HepG2 (cell line): Measurements from ENCODE around the gene P2RX1. TPM values are rescaled to one million over a fixed set of nuclear protein-coding genes. Genes with fewer than 3 reads are reported as not detected.

ENCODE experiments used
- ATAC-seq: fragments of 200-7000 bp; cut with Tn5 transposase; 3 replicates; pipeline ENCODE4 v1.9.1; 2020; ENCODE audit warnings: mild to moderate bottlenecking, moderate library complexity
- BruUV-seq: library from RNA; stranded (reverse); fragments of 400-500 nt; replicated peaks from 2 replicates; lab custom pipeline; 2021; lab: Mats Ljungman, UMichigan
- CTCF ChIA-PET: fragments of 300-600 bp; formaldehyde crosslinking; extraction: SDS; loops from one replicate; lab custom pipeline; 2021; ENCODE audit warnings: low total read pairs, inconsistent platforms, low intra/inter-chr PET ratio; lab: Yijun Ruan, JAX
- POLR2A ChIA-PET: fragments of 350-600 bp; sonication (Branson Sonifier 250); formaldehyde crosslinking; loops from one replicate; lab custom pipeline; 2020; ENCODE audit warnings: antibody characterized with exemption, inconsistent platforms; lab: Yijun Ruan, JAX
- DNase-seq: peaks from one replicate; pipeline ENCODE4 v3.0.0-alpha.2; 2015; ENCODE audit warnings: low spot score
- FAIRE-seq: peaks from 3 replicates; lab custom pipeline; 2011; peaks lifted over from hg19 to GRCh38; lab: Jason Lieb, UNC
- H2AFZ ChIP-seq: one replicate; pipeline ENCODE4 v1.6.1; 2011; ENCODE audit warnings: low read length, inconsistent platforms
- H3K27ac ChIP-seq: fragments of 300-600 bp; 3 replicates; pipeline ENCODE4 v1.8.0; 2011; ENCODE audit warnings: mixed run types, mild to moderate bottlenecking, mixed read lengths, low read length, inconsistent platforms; ENCODE audit not compliant: insufficient read depth; ENCODE audit errors: extremely low read length
- H3K27me3 ChIP-seq, 2 experiments: fragments of 200-600 bp in 1 of 2; 2 replicates in 1 of 2; 3 replicates in 1 of 2; pipeline versions ENCODE4 v1.6.0 to v1.8.0; 2011; ENCODE audit warnings: low read length in 2 of 2, mild to moderate bottlenecking in 2 of 2, moderate library complexity in 2 of 2, inconsistent platforms in 1 of 2; ENCODE audit not compliant: insufficient read depth in 2 of 2, control insufficient read depth in 1 of 2
- H3K36me3 ChIP-seq, 2 experiments: fragments of 200-600 bp in 1 of 2; replicated peaks in 1 of 2; 2 replicates in 1 of 2; 3 replicates in 1 of 2; pipeline versions ENCODE4 v1.5.1 to v1.8.0; 2011; ENCODE audit warnings: low read length in 2 of 2, inconsistent platforms in 1 of 2; ENCODE audit not compliant: insufficient read depth in 2 of 2, control insufficient read depth in 1 of 2
- H3K4me1 ChIP-seq: 2 replicates; pipeline ENCODE4 v1.5.1; 2012; ENCODE audit warnings: low read length, inconsistent platforms; ENCODE audit not compliant: insufficient read depth
- H3K4me2 ChIP-seq: 2 replicates; pipeline ENCODE4 v1.6.0; 2011; ENCODE audit warnings: low read depth, low read length, inconsistent platforms
- H3K4me3 ChIP-seq, 3 experiments: fragments of 200-600 bp in 1 of 3; sonication (generic), shearing (Covaris generic) in 1 of 3; replicated peaks in 1 of 3; 2 replicates each; pipeline ENCODE4 v1.5.1; 2011 to 2016; ENCODE audit warnings: low read length in 3 of 3, inconsistent platforms in 2 of 3, low read depth in 2 of 3, mild to moderate bottlenecking in 2 of 3, control low read depth in 1 of 3, mixed read lengths in 1 of 3; ENCODE audit not compliant: insufficient read depth in 1 of 3
- H3K79me2 ChIP-seq: one replicate; pipeline ENCODE4 v1.6.1; 2011; ENCODE audit warnings: low read length, inconsistent platforms; ENCODE audit not compliant: insufficient read depth
- H3K9ac ChIP-seq: 2 replicates; pipeline ENCODE4 v1.6.0; 2011; ENCODE audit warnings: mild to moderate bottlenecking, low read depth, low read length, inconsistent platforms; ENCODE audit not compliant: insufficient read depth
- H3K9me3 ChIP-seq: 2 replicates; pipeline ENCODE4 v1.5.1; 2012; ENCODE audit warnings: mild to moderate bottlenecking, low read length
- H4K20me1 ChIP-seq: 2 replicates; pipeline ENCODE4 v1.6.0; 2011; ENCODE audit warnings: inconsistent platforms, mild to moderate bottlenecking, low read length, moderate library complexity; ENCODE audit not compliant: insufficient read depth
- ATAD3A ChIP-seq: sonication (generic); formaldehyde crosslinking; IDR thresholded peaks from 2 replicates; pipeline ENCODE4 v1.4.0; 2020; ENCODE audit warnings: missing genetic modification reagents
- ATF7 ChIP-seq, 2 experiments: fragments of 450-650 bp in 1 of 2; sonication (generic) in 1 of 2; formaldehyde crosslinking in 1 of 2; IDR thresholded peaks; 2 replicates each; pipeline versions ENCODE4 v1.4.0 to v1.6.1; 2016 to 2020; ENCODE audit warnings: antibody characterized with exemption in 1 of 2, mild to moderate bottlenecking in 1 of 2, missing genetic modification reagents in 1 of 2
- CBX1 ChIP-seq: IDR thresholded peaks from one replicate; pipeline ENCODE4 v1.6.1; 2016; ENCODE audit warnings: antibody characterized with exemption, low read depth
- FOXK1 ChIP-seq: sonication (generic); formaldehyde crosslinking; IDR thresholded peaks from 2 replicates; pipeline ENCODE4 v1.4.0; 2020; ENCODE audit warnings: low read depth, missing genetic modification reagents, borderline replicate concordance
- FOXP1 ChIP-seq, 2 experiments: fragments of 450-650 bp in 1 of 2; IDR thresholded peaks; 2 replicates each; pipeline ENCODE4 v1.6.1; 2017 to 2018; ENCODE audit warnings: antibody characterized with exemption in 1 of 2
- HNRNPLL ChIP-seq: fragments of 200-400 bp; formaldehyde crosslinking; IDR thresholded peaks from 2 replicates; pipeline ENCODE4 v1.6.1; 2017; ENCODE audit warnings: mild to moderate bottlenecking, low read depth, low read length; ENCODE audit not compliant: poor library complexity, severe bottlenecking
- HNRNPUL1 ChIP-seq: fragments of 200-400 bp; formaldehyde crosslinking; IDR thresholded peaks from 2 replicates; pipeline ENCODE4 v1.6.1; 2017; ENCODE audit warnings: low read depth, mild to moderate bottlenecking, low read length, moderate library complexity
- MAFF ChIP-seq: IDR thresholded peaks from 2 replicates; pipeline ENCODE4 v1.6.1; 2011; ENCODE audit warnings: low read depth, low read length, improper control_type of control experiment
- MAFK ChIP-seq, 2 experiments: IDR thresholded peaks in 1 of 2; conservative IDR thresholded peaks in 1 of 2; 2 replicates each; pipeline ENCODE4 v1.6.1; 2011; ENCODE audit warnings: improper control_type of control experiment in 2 of 2, low read length in 2 of 2
- NBN ChIP-seq: fragments of 450-650 bp; conservative IDR thresholded peaks from 2 replicates; pipeline ENCODE4 v1.6.1; 2017
- POGK ChIP-seq: sonication (generic); formaldehyde crosslinking; conservative IDR thresholded peaks from 2 replicates; pipeline ENCODE4 v1.8.0; 2022; ENCODE audit warnings: mild to moderate bottlenecking, moderate library complexity, missing genetic modification reagents
- RBM22 ChIP-seq: fragments of 200-400 bp; formaldehyde crosslinking; optimal IDR thresholded peaks from 2 replicates; pipeline ENCODE3; 2017; ENCODE audit warnings: mild to moderate bottlenecking, low read length, moderate library complexity
- SRSF1 ChIP-seq: fragments of 200-400 bp; formaldehyde crosslinking; optimal IDR thresholded peaks from 2 replicates; pipeline ENCODE3; 2017; ENCODE audit warnings: mild to moderate bottlenecking, low read depth, low read length, moderate library complexity
- TCF7L2 ChIP-seq: IDR thresholded peaks from 2 replicates; pipeline ENCODE4 v1.6.1; 2011; ENCODE audit warnings: mild to moderate bottlenecking, low read depth, low read length, moderate library complexity
- ZBTB8A ChIP-seq: sonication (generic); formaldehyde crosslinking; IDR thresholded peaks from 2 replicates; pipeline ENCODE4 v1.4.0; 2020; ENCODE audit warnings: mild to moderate bottlenecking, low read depth, missing genetic modification reagents, borderline replicate concordance
- ZFP62 ChIP-seq: sonication (generic); formaldehyde crosslinking; IDR thresholded peaks from 2 replicates; pipeline ENCODE4 v1.4.0; 2020; ENCODE audit warnings: missing genetic modification reagents
- ZNF331 ChIP-seq: sonication (generic); formaldehyde crosslinking; IDR thresholded peaks from 2 replicates; pipeline ENCODE4 v1.4.0; 2020; ENCODE audit warnings: missing genetic modification reagents
- ZNF441 ChIP-seq: sonication (generic); formaldehyde crosslinking; IDR thresholded peaks from 2 replicates; pipeline ENCODE4 v1.7.0; 2021; ENCODE audit warnings: missing genetic modification reagents, borderline replicate concordance
- ZNF546 ChIP-seq: sonication (generic); formaldehyde crosslinking; conservative IDR thresholded peaks from 2 replicates; pipeline ENCODE4 v1.8.1; 2023; ENCODE audit warnings: mild to moderate bottlenecking, missing genetic modification reagents
- WGBS: methylation state at CpG from one replicate; pipeline ENCODE4 v1.1.6; 2017; ENCODE audit warnings: low lambda C conversion rate; 5-methylcytosine and 5-hydroxymethylcytosine counted together
- in situ Hi-C: cut with HindIII; loops from 2 replicates; pipeline ENCODE4 v1.10.0; 2017; ENCODE audit warnings: low pct_unique_long_range_greater_than_20kb; ENCODE audit not compliant: extremely low pct_ligation_motif_present
- intact Hi-C: fragments of 100-400 bp; cut with micrococcal nuclease; formaldehyde crosslinking; loops from one replicate; pipeline ENCODE4 v1.10.0; 2022; ENCODE audit not compliant: unreplicated experiment
- polyA plus RNA-seq, 8 experiments: library from polyadenylated mRNA; depleted of rRNA in 3 of 8; stranded (reverse) in 7 of 8; unstranded in 1 of 8; fragments of >200 nt; fragmentation: Illumina TruSeq in 4 of 8; extraction: Trizol in 4 of 8; gene quantifications; 2 replicates each; pipeline versions ENCODE4 v1.2.1 to v1.2.3, GENCODE V29; 2011 to 2016; ENCODE audit warnings: low read depth in 4 of 8, missing spikeins in 1 of 8, mixed read lengths in 1 of 8; ENCODE audit not compliant: insufficient read depth in 1 of 8
- total RNA-seq, 5 experiments: library from RNA; depleted of rRNA; stranded (reverse); fragments of >200 nt; fragmentation: Illumina TruSeq; extraction: Trizol; gene quantifications; 2 replicates each; pipeline ENCODE4 v1.2.3, GENCODE V29; 2016; ENCODE audit warnings: low read depth in 1 of 5

P2RX1 gene
- total and polyA plus RNA-seq, 2 of the 13 experiments (the other 11 are each of a cell fraction or from before 2014, with no cell fraction given), result 0.04 to 0.50 TPM

GRCh38 chr17:3865176-3865575 is 51.1 kb downstream of the P2RX1 start:
- ATAC-seq (no peak; the same call in 2 of the 3 replicates), FAIRE-seq (no peak), DNase-seq (no peak)
- H3K79me2 ChIP-seq, result no peaks in the 10 kb centered on the region
- H3K4me2 ChIP-seq, result no peak overlapping the region
- no peaks in the 10 kb centered on the region for H4K20me1 ChIP-seq
- CTCF ChIA-PET, result no interaction called here
- BruUV-seq, result no TSS peak
- H3K27me3 ChIP-seq, result no peaks in the 10 kb centered on the region
- H2AFZ ChIP-seq, result no peak overlapping the region
- peaks cover 15% of the 10 kb centered on the region for H3K4me1 ChIP-seq
- POLR2A ChIA-PET, result no interaction called here
- WGBS, result 83% methylated on average over 2 of the region's 8 CpGs
- H3K9ac ChIP-seq, result no peak overlapping the region
- no peak overlapping the region for H3K4me3 ChIP-seq
- no peak overlapping the region for H3K27ac ChIP-seq
- in situ Hi-C loops (loop anchor here (5.0 kb wide), 1 partner anchor 47 kb away; no protein-coding TSS in a partner anchor), intact Hi-C loops (no loop called here)
- TF ChIP-seq MAFF (peak; percentile 92), ATF7 (IDR thresholded peaks at IDR 0.05) (no peak), ATF7 (CRISPR knock-in tag; IDR thresholded peaks at IDR 0.05) (no peak), ZNF331 (no peak), MAFK (conservative IDR thresholded peaks at IDR 0.05 in 1 of 2, IDR thresholded peaks at IDR 0.05 in 1 of 2; ENCODE audit: low read length in 2 of 2) (peak; percentile 93 to 97), RBM22 (no peak), ZNF441 (CRISPR knock-in tag) (no peak), HNRNPUL1 (no peak)
- H3K9me3 ChIP-seq, result no peaks in the 10 kb centered on the region
- no peaks in the 10 kb centered on the region; a peak in 1 of 5 replicates for H3K36me3 ChIP-seq

GRCh38 chr17:3864534-3864933 is 51.7 kb downstream of the P2RX1 start:
- intact Hi-C loops, result no loop called here
- H3K36me3 ChIP-seq, result no peaks in the 10 kb centered on the region; a peak in 1 of 5 replicates
- no peaks in the 10 kb centered on the region for H4K20me1 ChIP-seq
- ATAC-seq (no peak), FAIRE-seq (no peak), DNase-seq (no peak)
- no peak overlapping the region for H3K27ac ChIP-seq
- no peak overlapping the region for H3K4me3 ChIP-seq
- H3K79me2 ChIP-seq, result no peaks in the 10 kb centered on the region
- no peak overlapping the region for H3K9ac ChIP-seq
- H3K4me1 ChIP-seq, result peaks cover 10% of the 10 kb centered on the region
- ChIA-PET CTCF (no interaction called here), POLR2A (no interaction called here)
- 83% methylated on average over 9 of the region's 10 CpGs for WGBS
- no peaks in the 10 kb centered on the region for H3K9me3 ChIP-seq
- no peak overlapping the region for H3K4me2 ChIP-seq
- H3K27me3 ChIP-seq, result no peaks in the 10 kb centered on the region
- in situ Hi-C loops, result no loop called here
- no TSS peak for BruUV-seq
- H2AFZ ChIP-seq, result no peak overlapping the region
- TF ChIP-seq HNRNPLL (no peak), SRSF1 (no peak), ZFP62 (CRISPR knock-in tag) (no peak), CBX1 (no peak), ZNF546 (CRISPR knock-in tag) (no peak), TCF7L2 (no peak), FOXP1 (IDR thresholded peaks at IDR 0.05) (no peak), FOXP1 (CRISPR knock-in tag; IDR thresholded peaks at IDR 0.05) (no peak), NBN (no peak), POGK (no peak), ATAD3A (CRISPR knock-in tag) (no peak), ZBTB8A (no peak), FOXK1 (CRISPR knock-in tag) (no peak)
